Endothelial cell of umbilical vein (primary cell): ENCODE results near the gene CCDC170. TPM values are rescaled to one million over a fixed set of nuclear protein-coding genes. Genes with fewer than 3 reads are reported as not detected.
A peak's percentile ranks its signal among the peaks of the same experiment; 100 is the strongest.

Experiments used
- BruUV-seq: library from RNA; stranded (reverse); fragments of 400-500 nt; replicated peaks from 2 replicates; lab custom pipeline; 2021; lab: Mats Ljungman, UMichigan
- CTCF ChIA-PET: fragments of 300-600, 350-600 bp; sonication (Branson Sonifier 250); formaldehyde crosslinking; loops from one replicate; lab custom pipeline; 2021; ENCODE audit warnings: antibody characterized with exemption, inconsistent platforms; lab: Charles Lee
- POLR2A ChIA-PET: fragments of 300-600, 350-600 bp; sonication (Branson Sonifier 250); formaldehyde crosslinking; loops from one replicate; lab custom pipeline; 2021; ENCODE audit warnings: antibody characterized with exemption, inconsistent platforms; lab: Charles Lee
- DNase-seq: peaks from one replicate; pipeline ENCODE4 v3.0.0-alpha.2; 2011; ENCODE audit warnings: low read depth, low spot score
- FAIRE-seq: peaks from 2 replicates; lab custom pipeline; 2011; peaks lifted over from hg19 to GRCh38; lab: Jason Lieb, UNC
- H2AFZ ChIP-seq: 2 replicates; pipeline ENCODE4 v1.6.0; 2012; ENCODE audit warnings: low read depth, low read length, control low read depth, inconsistent platforms
- H3K27ac ChIP-seq: 2 replicates; pipeline ENCODE4 v1.5.1; 2011; ENCODE audit warnings: low read depth, mild to moderate bottlenecking, control low read depth, low read length, moderate library complexity; ENCODE audit not compliant: insufficient read depth
- H3K27me3 ChIP-seq, 2 experiments: 2 replicates each; pipeline versions ENCODE4 v1.6.0 to v1.6.1; 2011; ENCODE audit warnings: low read length in 2 of 2, mixed read lengths in 1 of 2; ENCODE audit not compliant: control insufficient read depth in 2 of 2, insufficient read depth in 2 of 2
- H3K36me3 ChIP-seq, 2 experiments: 2 replicates in 1 of 2; 3 replicates in 1 of 2; pipeline ENCODE4 v1.5.1; 2011; ENCODE audit warnings: low read length in 2 of 2, mild to moderate bottlenecking in 1 of 2, moderate library complexity in 1 of 2; ENCODE audit not compliant: control insufficient read depth in 2 of 2, insufficient read depth in 2 of 2; ENCODE audit errors: extremely low read depth in 1 of 2
- H3K4me1 ChIP-seq: 3 replicates; pipeline ENCODE4 v1.5.1; 2011; ENCODE audit warnings: mild to moderate bottlenecking, low read length; ENCODE audit not compliant: control insufficient read depth, insufficient read depth; ENCODE audit errors: extremely low read depth
- H3K4me2 ChIP-seq: 2 replicates; pipeline ENCODE4 v1.6.1; 2011; ENCODE audit warnings: low read length, control low read depth, mixed read lengths; ENCODE audit not compliant: insufficient read depth
- H3K4me3 ChIP-seq, 3 experiments: fragments of 200-600 bp in 1 of 3; sonication (generic), shearing (Covaris generic) in 1 of 3; replicated peaks in 1 of 3; 2 replicates each; pipeline ENCODE4 v1.5.1; 2011 to 2016; ENCODE audit warnings: control low read depth in 3 of 3, low read length in 3 of 3, mild to moderate bottlenecking in 2 of 3, inconsistent platforms in 1 of 3, low read depth in 1 of 3, moderate library complexity in 1 of 3; ENCODE audit not compliant: insufficient read depth in 1 of 3
- H3K79me2 ChIP-seq: 2 replicates; pipeline ENCODE4 v1.6.0; 2012; ENCODE audit warnings: low read length, inconsistent platforms; ENCODE audit not compliant: control insufficient read depth, insufficient read depth
- H3K9ac ChIP-seq: replicated peaks from 2 replicates; pipeline ENCODE3; 2011; ENCODE audit warnings: low read length, control low read depth; ENCODE audit not compliant: insufficient read depth; ENCODE audit errors: extremely low read depth
- H3K9me1 ChIP-seq: replicated peaks from 3 replicates; pipeline ENCODE4 v1.6.0; 2011; ENCODE audit warnings: mild to moderate bottlenecking, low read length; ENCODE audit not compliant: control insufficient read depth, insufficient read depth; ENCODE audit errors: extremely low read depth
- H3K9me3 ChIP-seq: replicated peaks from 2 replicates; pipeline ENCODE4 v1.5.1; 2012; ENCODE audit warnings: low read length, inconsistent platforms; ENCODE audit not compliant: control insufficient read depth, insufficient read depth
- H4K20me1 ChIP-seq: replicated peaks from 2 replicates; pipeline ENCODE3; 2011; ENCODE audit warnings: mild to moderate bottlenecking, low read length; ENCODE audit not compliant: control insufficient read depth, insufficient read depth; ENCODE audit errors: extremely low read depth
- CTCF ChIP-seq, 2 donors: IDR thresholded peaks; 1 replicate in 1 of 2; 2 replicates in 1 of 2; pipeline ENCODE4 v1.5.1; 2011; ENCODE audit warnings: low read length in 2 of 2, mild to moderate bottlenecking in 2 of 2, moderate library complexity in 2 of 2, control low read depth in 1 of 2, inconsistent platforms in 1 of 2, low read depth in 1 of 2; ENCODE audit not compliant: insufficient read depth in 1 of 2; ENCODE audit errors: extremely low read depth in 1 of 2
- EZH2 ChIP-seq: IDR thresholded peaks from 2 replicates; pipeline ENCODE4 v1.6.1; 2012; ENCODE audit warnings: borderline replicate concordance, low read depth, mild to moderate bottlenecking, moderate library complexity, low read length, inconsistent platforms; ENCODE audit not compliant: severe bottlenecking
- FOS ChIP-seq: IDR thresholded peaks from 2 replicates; pipeline ENCODE4 v1.6.1; 2011; ENCODE audit warnings: mild to moderate bottlenecking, low read length, moderate library complexity, borderline replicate concordance; ENCODE audit not compliant: insufficient read depth
- GATA2 ChIP-seq: IDR thresholded peaks from 2 replicates; pipeline ENCODE4 v1.7.0; 2011; ENCODE audit warnings: low read depth, mild to moderate bottlenecking, moderate library complexity, mixed read lengths, low read length; ENCODE audit not compliant: insufficient read length, insufficient read depth
- JUN ChIP-seq: IDR thresholded peaks from 2 replicates; pipeline ENCODE4 v1.6.1; 2011; ENCODE audit warnings: borderline replicate concordance, low read depth; ENCODE audit not compliant: insufficient read length, insufficient read depth
- MYC ChIP-seq: IDR thresholded peaks from one replicate; pipeline ENCODE4 v1.6.1; 2011; ENCODE audit warnings: mild to moderate bottlenecking, low read depth, low read length
- POLR2AphosphoS5 ChIP-seq: IDR thresholded peaks from 2 replicates; pipeline ENCODE4 v1.6.1; 2012; ENCODE audit warnings: low read depth, mild to moderate bottlenecking, control low read depth, low read length, moderate library complexity; ENCODE audit not compliant: insufficient read depth
- dilution Hi-C: fragments of 300-500 bp; cut with MboI; formaldehyde crosslinking; loops from one replicate; pipeline ENCODE4 v1.15.0; 2019; ENCODE audit warnings: low sequenced_read_pairs; ENCODE audit not compliant: extremely low pct_ligation_motif_present
- intact Hi-C: fragments of 100-400 bp; cut with micrococcal nuclease; formaldehyde crosslinking; loops from one replicate; pipeline ENCODE4 v1.10.0; 2022
- polyA plus RNA-seq, 4 experiments: library from polyadenylated mRNA; depleted of rRNA in 3 of 4; stranded (reverse) in 3 of 4; unstranded in 1 of 4; fragments of >200 nt; gene quantifications; 2 replicates each; pipeline versions ENCODE4 v1.2.1 to v1.2.3, GENCODE V29; 2011 to 2012; ENCODE audit warnings: missing spikeins in 1 of 4
- total RNA-seq: library from RNA; stranded (reverse); gene quantifications from 2 replicates; pipeline ENCODE4 v1.2.3, GENCODE V29; 2021

The CCDC170 gene
- total and polyA plus RNA-seq, 2 donors (not counting 3 experiments of a cell fraction or from before 2014, with no cell fraction given), result 0.07 to 0.21 TPM

- FAIRE-seq, result no peak
- no peak overlapping the region for H2AFZ ChIP-seq
- H3K9me1 ChIP-seq, result no peaks in the 10 kb centered on the region
- dilution Hi-C loops, result no loop called here
- no peaks in the 10 kb centered on the region for H3K27me3 ChIP-seq
- H3K9me3 ChIP-seq, result no peaks in the 10 kb centered on the region
- POLR2A ChIA-PET, result no interaction called here
- H3K4me2 ChIP-seq, result no peak overlapping the region
- H3K4me3 ChIP-seq, result no peak overlapping the region
- H3K9ac ChIP-seq, result no peak overlapping the region
- H3K79me2 ChIP-seq, result no peaks in the 10 kb centered on the region
- H3K36me3 ChIP-seq, result no peaks in the 10 kb centered on the region
- TF ChIP-seq CTCF (IDR thresholded peaks at IDR 0.05; ENCODE audit: extremely low read depth in 1 of 2, insufficient read depth in 1 of 2, low read depth in 1 of 2, low read length in 2 of 2) (peak; percentile 45 to 47), GATA2 (no peak)
- intact Hi-C loops, result loop anchor here (1.0 kb wide), 1 partner anchor 620 kb away; no protein-coding TSS in a partner anchor
- H3K27ac ChIP-seq, result no peak overlapping the region
- BruUV-seq, result no TSS peak
- CTCF ChIA-PET, result interaction anchor here (0.7 to 1.7 kb wide), 14 partner anchors 10 to 709 kb away, joined by 3 to 11 read pairs (median 4); no protein-coding TSS in a partner anchor
- no peaks in the 10 kb centered on the region for H4K20me1 ChIP-seq
- DNase-seq, result peak; percentile 11
- H3K4me1 ChIP-seq, result no peaks in the 10 kb centered on the region
Measured at GRCh38 chr6:151647976-151648639, 154.3 kb downstream of the CCDC170 start.

GRCh38 chr6:151649835-151650234 lies 156.0 kb downstream of the CCDC170 start:
- CTCF ChIA-PET, result interaction anchor here (1.1 to 1.5 kb wide), 2 partner anchors 13 to 26 kb away, joined by 4 to 5 read pairs; no protein-coding TSS in a partner anchor

More at GRCh38 chr6:151649835-151650234, 156.0 kb downstream of the CCDC170 start:
- no peak overlapping the region for H3K4me3 ChIP-seq
- TF ChIP-seq JUN, result no peak
- TF ChIP-seq FOS, result no peak
- TF ChIP-seq MYC, result no peak
- TF ChIP-seq POLR2AphosphoS5, result no peak
- TF ChIP-seq EZH2, result no peak
- TF ChIP-seq GATA2, result no peak
- TF ChIP-seq CTCF (IDR thresholded peaks at IDR 0.05; ENCODE audit: extremely low read depth in 1 of 2, insufficient read depth in 1 of 2, low read depth in 1 of 2, low read length in 2 of 2), result no peak
- H3K4me1 ChIP-seq, result no peaks in the 10 kb centered on the region
- no peaks in the 10 kb centered on the region for H3K27me3 ChIP-seq
- no peaks in the 10 kb centered on the region for H4K20me1 ChIP-seq
- H3K27ac ChIP-seq, result no peak overlapping the region
- no peaks in the 10 kb centered on the region for H3K9me3 ChIP-seq
- H3K9me1 ChIP-seq, result no peaks in the 10 kb centered on the region
- intact Hi-C loops, result no loop called here
- DNase-seq (no peak), FAIRE-seq (no peak)
- no peaks in the 10 kb centered on the region for H3K36me3 ChIP-seq
- H3K79me2 ChIP-seq, result no peaks in the 10 kb centered on the region
- no peak overlapping the region for H3K4me2 ChIP-seq
- no peak overlapping the region for H3K9ac ChIP-seq
- dilution Hi-C loops, result no loop called here
- H2AFZ ChIP-seq, result no peak overlapping the region
- BruUV-seq, result no TSS peak
- POLR2A ChIA-PET, result no interaction called here
